PC-3 (cell line): ENCODE results near the gene DSTN. TPM values are rescaled to one million over a fixed set of nuclear protein-coding genes. Genes with fewer than 3 reads are reported as not detected.

Source experiments
- ATAC-seq: fragments of 200-7000 bp; cut with Tn5 transposase; 2 replicates; pipeline ENCODE4 v1.9.1; 2020; ENCODE audit warnings: mild to moderate bottlenecking, moderate library complexity
- BruUV-seq: library from RNA; stranded (reverse); fragments of 400-500 nt; replicated peaks from 2 replicates; lab custom pipeline; 2021; lab: Mats Ljungman, UMichigan
- CTCF ChIA-PET: fragments of 300-600 bp; sonication (Branson Sonifier 250); formaldehyde crosslinking; loops from one replicate; lab custom pipeline; 2022; ENCODE audit warnings: antibody characterized with exemption; lab: Charles Lee
- POLR2A ChIA-PET: fragments of 300-600 bp; sonication (Branson Sonifier 250); formaldehyde crosslinking; loops from one replicate; lab custom pipeline; 2022; ENCODE audit warnings: antibody characterized with exemption; ENCODE audit not compliant: unreplicated experiment; lab: Charles Lee
- DNase-seq: peaks from one replicate; pipeline ENCODE4 v3.0.0-alpha.2; 2015
- H2AFZ ChIP-seq: fragments of 300-600 bp; sonication (generic); 2 replicates; pipeline ENCODE4 v1.6.0; 2016; ENCODE audit warnings: antibody characterized with exemption, low read length
- H3F3A ChIP-seq: fragments of 300-600 bp; sonication (generic); one replicate; pipeline ENCODE4 v1.6.0; 2017; ENCODE audit warnings: antibody characterized with exemption, low read length, control low read depth, mild to moderate bottlenecking; ENCODE audit not compliant: unreplicated experiment
- H3K27ac ChIP-seq: fragments of 300-600 bp; sonication (generic); 2 replicates; pipeline ENCODE4 v1.5.1; 2016; ENCODE audit warnings: mild to moderate bottlenecking, low read length
- H3K27me3 ChIP-seq: fragments of 300-600 bp; sonication (generic); 2 replicates; pipeline ENCODE4 v1.6.1; 2016; ENCODE audit warnings: low read length, mixed read lengths
- H3K36me3 ChIP-seq: fragments of 300-600 bp; sonication (generic); 2 replicates; pipeline ENCODE4 v1.6.1; 2016; ENCODE audit warnings: low read depth, mixed run types, low read length, mixed read lengths
- H3K4me1 ChIP-seq: fragments of 300-600 bp; sonication (generic); 2 replicates; pipeline ENCODE4 v1.5.1; 2016; ENCODE audit warnings: low read length; ENCODE audit not compliant: insufficient read depth
- H3K4me2 ChIP-seq: fragments of 300-600 bp; sonication (generic); 2 replicates; pipeline ENCODE4 v1.6.0; 2016; ENCODE audit warnings: low read length
- H3K4me3 ChIP-seq: fragments of 300-600 bp; sonication (generic); 2 replicates; pipeline ENCODE4 v1.5.1; 2016; ENCODE audit warnings: mild to moderate bottlenecking, low read length, mixed read lengths
- H3K79me2 ChIP-seq: fragments of 300-600 bp; sonication (generic); 2 replicates; pipeline ENCODE4 v1.6.1; 2017; ENCODE audit warnings: low read length, mixed read lengths
- H3K9ac ChIP-seq: fragments of 300-600 bp; sonication (generic); 2 replicates; pipeline ENCODE4 v1.6.0; 2016; ENCODE audit warnings: mild to moderate bottlenecking, low read length
- H3K9me2 ChIP-seq: fragments of 300-600 bp; sonication (generic); replicated peaks from 2 replicates; pipeline ENCODE4 v1.6.1; 2016; ENCODE audit warnings: mixed run types, low read length, mixed read lengths
- H3K9me3 ChIP-seq: fragments of 300-600 bp; sonication (generic); 2 replicates; pipeline ENCODE4 v1.6.1; 2016; ENCODE audit warnings: low read length, mixed read lengths
- H4K20me1 ChIP-seq: fragments of 300-600 bp; sonication (generic); 2 replicates; pipeline ENCODE4 v1.6.1; 2016; ENCODE audit warnings: low read length, mixed read lengths
- CTCF ChIP-seq: fragments of 300-600 bp; sonication (generic); conservative IDR thresholded peaks from 2 replicates; pipeline ENCODE4 v1.5.1; 2017; ENCODE audit warnings: antibody characterized with exemption, low read depth, mild to moderate bottlenecking, low read length
- EZH2 ChIP-seq: fragments of 300-600 bp; sonication (generic); IDR thresholded peaks from one replicate; pipeline ENCODE4 v1.6.1; 2017; ENCODE audit warnings: antibody characterized with exemption, mild to moderate bottlenecking, low read length; ENCODE audit not compliant: unreplicated experiment
- EZH2phosphoT487 ChIP-seq: fragments of 300-600 bp; sonication (generic); IDR thresholded peaks from 2 replicates; pipeline ENCODE4 v1.6.1; 2018; ENCODE audit warnings: mild to moderate bottlenecking, antibody characterized with exemption, low read length, borderline replicate concordance
- intact Hi-C: fragments of 100-400 bp; cut with micrococcal nuclease; formaldehyde crosslinking; loops from 2 replicates; pipeline ENCODE4 v1.9.0; 2023
- total RNA-seq: library from RNA; depleted of rRNA; stranded (reverse); fragments of >200 nt; gene quantifications from 2 replicates; pipeline ENCODE4 v1.2.3, GENCODE V29; 2014

DSTN gene
- total RNA-seq, 1 experiment from 2014 or later = 182 TPM

GRCh38 chr20:17619351-17620093 lies 49.6 kb downstream of the DSTN start:
- intact Hi-C loops = no loop called here
- Histone ChIP-seq H3K9me2 (no peaks in the 10 kb centered on the region), H3K27me3 (no peaks in the 10 kb centered on the region), H3K4me3 (no peak overlapping the region), H3K9me3 (no peaks in the 10 kb centered on the region), H3K36me3 (peaks cover 63% of the 10 kb centered on the region), H3K4me2 (no peak overlapping the region), H2AFZ (no peak overlapping the region), H4K20me1 (no peaks in the 10 kb centered on the region), H3K9ac (no peak overlapping the region), H3K79me2 (no peaks in the 10 kb centered on the region), H3F3A (no peaks in the 10 kb centered on the region), H3K4me1 (no peaks in the 10 kb centered on the region), H3K27ac (no peak overlapping the region)
- no peak for DNase-seq
- CTCF ChIA-PET = no interaction called here
- no TSS peak for BruUV-seq
- POLR2A ChIA-PET = no interaction called here
- TF ChIP-seq EZH2 (no peak), CTCF (no peak), EZH2phosphoT487 (no peak)
- no peak for ATAC-seq

- H4K20me1 ChIP-seq = no peaks in the 10 kb centered on the region
Observed at GRCh38 chr20:17620371-17621228, 50.7 kb downstream of the DSTN start.

More at GRCh38 chr20:17620371-17621228, 50.7 kb downstream of the DSTN start:
- no peak for DNase-seq
- no peak overlapping the region for H3K4me2 ChIP-seq
- BruUV-seq = no TSS peak
- no peaks in the 10 kb centered on the region for H3K4me1 ChIP-seq
- no peak overlapping the region for H2AFZ ChIP-seq
- no peaks in the 10 kb centered on the region for H3K9me3 ChIP-seq
- no peak for TF ChIP-seq EZH2
- TF ChIP-seq EZH2phosphoT487 = no peak
- TF ChIP-seq CTCF = no peak
- POLR2A ChIA-PET = no interaction called here
- H3K36me3 ChIP-seq = peaks cover 62% of the 10 kb centered on the region
- no peaks in the 10 kb centered on the region for H3K9me2 ChIP-seq
- no peaks in the 10 kb centered on the region for H3K27me3 ChIP-seq
- H3F3A ChIP-seq = no peaks in the 10 kb centered on the region
- no peak overlapping the region for H3K4me3 ChIP-seq
- H3K27ac ChIP-seq = no peak overlapping the region
- intact Hi-C loops = no loop called here
- H3K9ac ChIP-seq = no peak overlapping the region
- no peak for ATAC-seq
- no peaks in the 10 kb centered on the region for H3K79me2 ChIP-seq
- CTCF ChIA-PET = no interaction called here
